ENCODE measurements around the gene CYP2U1. TPM values are rescaled to one million over a fixed set of nuclear protein-coding genes. Genes with fewer than 3 reads are reported as not detected.
A peak's percentile ranks its signal among the peaks of the same experiment; 100 is the strongest.

The CYP2U1 gene
- total RNA-seq, 2 donors from 2014 or later: 11.3 to 11.8 TPM

- Histone ChIP-seq H3K4me3 (no peak overlapping the region), H3K4me1 (no peaks in the 10 kb centered on the region), H3K9me3 (peaks cover 0 to 7% of the 10 kb centered on the region in 2 donors), H3K27me3 (no peaks in the 10 kb centered on the region), H3K27ac (no peak overlapping the region), H3K36me3 (no peaks in the 10 kb centered on the region)
- TF ChIP-seq, protein P1, sequence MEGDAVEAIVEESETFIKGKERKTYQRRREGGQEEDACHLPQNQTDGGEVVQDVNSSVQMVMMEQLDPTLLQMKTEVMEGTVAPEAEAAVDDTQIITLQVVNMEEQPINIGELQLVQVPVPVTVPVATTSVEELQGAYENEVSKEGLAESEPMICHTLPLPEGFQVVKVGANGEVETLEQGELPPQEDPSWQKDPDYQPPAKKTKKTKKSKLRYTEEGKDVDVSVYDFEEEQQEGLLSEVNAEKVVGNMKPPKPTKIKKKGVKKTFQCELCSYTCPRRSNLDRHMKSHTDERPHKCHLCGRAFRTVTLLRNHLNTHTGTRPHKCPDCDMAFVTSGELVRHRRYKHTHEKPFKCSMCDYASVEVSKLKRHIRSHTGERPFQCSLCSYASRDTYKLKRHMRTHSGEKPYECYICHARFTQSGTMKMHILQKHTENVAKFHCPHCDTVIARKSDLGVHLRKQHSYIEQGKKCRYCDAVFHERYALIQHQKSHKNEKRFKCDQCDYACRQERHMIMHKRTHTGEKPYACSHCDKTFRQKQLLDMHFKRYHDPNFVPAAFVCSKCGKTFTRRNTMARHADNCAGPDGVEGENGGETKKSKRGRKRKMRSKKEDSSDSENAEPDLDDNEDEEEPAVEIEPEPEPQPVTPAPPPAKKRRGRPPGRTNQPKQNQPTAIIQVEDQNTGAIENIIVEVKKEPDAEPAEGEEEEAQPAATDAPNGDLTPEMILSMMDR (IDR thresholded peaks at IDR 0.05): no peak
- DNase-seq (ENCODE audit: low spot score): no peak
Observed at GRCh38 chr4:107978716-107979451, 47.5 kb downstream of the CYP2U1 start.

- Histone ChIP-seq H3K9me3 (no peaks in the 10 kb centered on the region), H3K4me3 (peak overlapping the region in 1 of 2 donors; percentile 78), H3K36me3 (no peaks in the 10 kb centered on the region), H3K27ac (peak overlapping the region; percentile 91 to 96), H3K4me1 (peaks cover 0 to 39% of the 10 kb centered on the region in 2 donors), H3K27me3 (no peaks in the 10 kb centered on the region)
- no peak for DNase-seq (ENCODE audit: low spot score)
- TF ChIP-seq, protein P1 (IDR thresholded peaks at IDR 0.05): no peak
Observed at GRCh38 chr4:107987916-107988762, 56.8 kb downstream of the CYP2U1 start.

DNA sequence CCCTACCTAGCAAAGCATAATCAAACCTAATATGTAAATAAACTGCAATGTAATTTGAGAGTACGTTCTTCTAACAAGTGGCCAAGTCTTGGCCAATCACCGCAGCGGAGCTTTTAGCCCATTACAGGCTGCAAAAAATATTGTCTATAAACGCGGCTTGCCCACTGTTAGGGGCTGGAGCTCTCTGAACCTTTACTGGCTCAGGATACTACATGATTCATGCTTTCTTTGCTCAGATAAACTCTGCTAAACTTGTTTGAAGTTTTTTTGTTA, 57.4 kb downstream of the CYP2U1 start:
- H3K4me1 ChIP-seq: peaks cover 0 to 43% of the 10 kb centered on the region in 2 donors
- TF ChIP-seq, protein P1 (IDR thresholded peaks at IDR 0.05): no peak

GRCh38 chr4:107989162-107989536, 57.8 kb downstream of the CYP2U1 start:
- DNase-seq (ENCODE audit: low spot score): no peak
- Histone ChIP-seq H3K27me3 (no peaks in the 10 kb centered on the region), H3K4me3 (peak overlapping the region; percentile 76 to 78), H3K36me3 (no peaks in the 10 kb centered on the region), H3K9me3 (no peaks in the 10 kb centered on the region), H3K4me1 (peaks cover 0 to 48% of the 10 kb centered on the region in 2 donors), H3K27ac (peak overlapping the region; percentile 91 to 96)
- TF ChIP-seq, protein P1 (IDR thresholded peaks at IDR 0.05): no peak

More for the DNA sequence above, 57.4 kb downstream of the CYP2U1 start:
- no peak for DNase-seq (ENCODE audit: low spot score)
- H3K27ac ChIP-seq: peak overlapping the region; percentile 91 to 96
- no peaks in the 10 kb centered on the region for H3K27me3 ChIP-seq
- H3K36me3 ChIP-seq: no peaks in the 10 kb centered on the region
- H3K4me3 ChIP-seq: peak overlapping the region; percentile 76 to 78
- no peaks in the 10 kb centered on the region for H3K9me3 ChIP-seq

DNA sequence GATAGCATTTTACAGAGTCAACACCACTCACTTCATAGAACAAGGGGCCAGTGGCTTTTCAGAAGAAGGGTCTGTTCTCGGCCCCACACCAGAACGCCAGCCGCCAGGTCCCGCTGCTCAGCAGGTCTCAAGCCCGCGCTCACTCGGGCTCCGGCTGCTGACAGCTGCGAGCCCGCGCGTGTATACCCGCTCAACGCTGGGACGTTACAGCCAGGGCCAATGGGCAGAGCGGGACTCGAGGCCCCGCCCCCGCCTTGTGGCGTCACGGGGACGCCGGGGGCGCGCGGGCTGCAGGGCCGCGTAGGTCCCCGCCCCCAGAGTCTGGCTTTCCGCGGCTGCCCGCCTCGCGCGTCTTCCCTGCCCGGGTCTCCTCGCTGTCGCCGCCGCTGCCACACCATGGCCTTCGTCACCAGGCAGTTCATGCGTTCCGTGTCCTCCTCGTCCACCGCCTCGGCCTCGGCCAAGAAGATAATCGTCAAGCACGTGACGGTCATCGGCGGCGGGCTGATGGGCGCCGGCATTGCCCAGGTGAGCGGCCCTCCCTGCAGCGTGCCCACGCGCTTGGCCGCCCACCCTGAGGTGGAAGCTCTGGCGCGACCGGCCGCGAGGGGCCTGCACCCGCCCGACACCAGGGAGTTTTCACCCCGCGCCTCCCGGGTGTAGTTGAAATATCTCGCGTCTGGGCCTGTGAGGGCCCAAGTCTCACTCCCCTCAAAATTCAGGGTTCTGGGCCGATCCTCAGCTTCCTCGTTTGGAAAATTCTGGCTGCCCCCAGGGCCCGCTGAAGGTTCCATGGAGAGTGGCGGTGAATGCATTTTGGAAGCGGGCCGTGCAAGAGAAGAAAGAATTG, 58.4 kb downstream of the CYP2U1 start, which contains the start of gene HADH:
HADH (plus strand) TSS at position 353 of the 850 bp plus-strand sequence; CDS start at position 397, 44 bp downstream.
- Histone ChIP-seq H3K27me3 (no peaks in the 10 kb centered on the region), H3K27ac (peak within 1 kb of the TSS; percentile 91 to 96), H3K4me3 (peak within 1 kb of the TSS; percentile 76 to 78), H3K36me3 (no peaks in the 10 kb centered on the region), H3K9me3 (no peaks in the 10 kb centered on the region), H3K4me1 (peaks cover 0 to 53% of the 10 kb centered on the region in 2 donors)
- DNase-seq (ENCODE audit: low spot score): peak; percentile 94
- TF ChIP-seq, protein P1 (IDR thresholded peaks at IDR 0.05): no peak
